NOMO-1 treated with DMSO at 0.1 percent for 48 hours (cell line): ENCODE measurements around the gene FLNC.

Experiments used
- DNase-seq: peaks from one replicate; lab custom pipeline; 2025; ENCODE audit not compliant: unreplicated experiment; lab: John Stamatoyannopoulos, UW

Gene FLNC

DNA sequence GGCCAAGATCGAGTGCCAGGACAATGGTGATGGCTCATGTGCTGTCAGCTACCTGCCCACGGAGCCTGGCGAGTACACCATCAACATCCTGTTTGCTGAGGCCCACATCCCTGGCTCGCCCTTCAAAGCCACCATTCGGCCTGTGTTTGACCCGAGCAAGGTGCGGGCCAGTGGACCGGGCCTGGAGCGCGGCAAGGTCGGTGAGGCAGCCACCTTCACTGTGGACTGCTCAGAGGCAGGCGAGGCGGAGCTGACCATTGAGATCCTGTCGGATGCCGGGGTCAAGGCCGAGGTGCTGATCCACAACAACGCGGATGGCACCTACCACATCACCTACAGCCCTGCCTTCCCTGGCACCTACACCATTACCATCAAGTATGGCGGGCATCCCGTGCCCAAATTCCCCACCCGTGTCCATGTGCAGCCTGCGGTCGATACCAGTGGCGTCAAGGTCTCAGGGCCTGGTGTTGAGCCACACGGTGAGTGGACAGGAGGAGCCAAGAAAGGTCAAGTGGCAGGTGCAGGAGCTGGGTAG, 14.6 kb downstream of the FLNC start:
- DNase-seq: no peak

DNA sequence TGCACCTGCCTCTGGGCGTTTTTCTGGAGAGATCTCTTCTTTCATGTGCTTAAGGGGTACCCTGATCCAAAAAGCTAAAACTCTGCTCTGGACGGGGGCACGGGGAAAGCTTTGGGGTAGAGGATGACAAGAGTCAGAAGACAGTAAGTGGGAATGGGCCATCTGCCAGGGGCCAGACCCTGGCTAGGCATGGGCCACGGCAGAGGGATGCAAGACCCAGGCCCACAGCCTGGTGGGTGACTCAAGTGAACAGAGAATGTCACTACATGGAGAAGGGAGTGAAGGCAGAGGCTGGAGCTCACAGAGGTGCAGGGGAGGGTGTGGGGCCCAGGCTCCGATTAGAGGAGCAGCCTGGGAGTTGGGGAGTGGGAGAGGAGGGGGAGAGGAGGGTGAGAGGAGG, 15.3 kb downstream of the FLNC start:
- no peak for DNase-seq

DNA sequence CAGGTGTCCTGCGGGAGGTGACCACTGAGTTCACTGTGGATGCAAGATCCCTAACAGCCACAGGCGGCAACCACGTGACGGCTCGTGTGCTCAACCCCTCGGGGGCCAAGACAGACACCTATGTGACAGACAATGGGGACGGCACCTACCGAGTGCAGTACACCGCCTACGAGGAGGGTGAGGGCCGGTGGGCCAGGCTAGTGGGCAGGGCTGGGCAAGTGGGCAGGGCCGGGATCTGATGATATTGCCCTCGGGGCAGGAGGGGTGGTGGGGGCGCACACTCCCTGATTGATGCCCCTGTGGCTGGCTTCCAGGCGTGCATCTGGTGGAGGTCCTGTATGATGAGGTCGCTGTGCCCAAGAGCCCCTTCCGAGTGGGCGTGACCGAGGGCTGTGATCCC, 15.8 kb downstream of the FLNC start:
- DNase-seq: no peak

DNA sequence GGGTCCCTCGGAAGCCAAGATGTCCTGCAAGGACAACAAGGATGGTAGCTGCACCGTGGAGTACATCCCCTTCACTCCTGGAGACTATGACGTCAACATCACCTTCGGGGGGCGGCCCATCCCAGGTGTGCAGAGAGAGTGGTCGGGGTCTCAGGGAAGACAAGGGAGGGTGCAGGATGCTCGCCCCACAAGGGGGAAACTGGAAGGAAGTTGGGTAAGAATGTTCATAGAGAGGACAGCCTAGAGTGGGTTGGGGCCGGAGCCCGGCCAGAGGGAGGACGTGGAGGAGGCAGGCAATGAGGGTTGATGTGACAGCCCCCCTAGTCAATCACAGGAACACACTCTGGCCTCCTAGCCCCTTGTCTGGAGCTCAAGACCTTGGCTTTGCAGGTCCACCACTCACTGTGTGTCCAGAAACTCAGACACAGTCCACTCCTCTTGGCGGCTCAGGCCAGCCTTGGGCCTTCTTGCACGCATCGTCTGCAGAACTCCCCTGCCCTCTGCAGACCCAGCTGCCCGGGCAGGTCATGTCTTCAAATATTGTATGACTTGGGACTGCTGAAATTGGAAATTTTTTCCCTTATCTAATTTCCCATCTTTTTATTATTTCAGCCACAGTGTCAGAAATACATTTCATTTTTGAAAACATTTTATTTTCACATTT, 16.7 kb downstream of the FLNC start:
- DNase-seq: no peak

DNA sequence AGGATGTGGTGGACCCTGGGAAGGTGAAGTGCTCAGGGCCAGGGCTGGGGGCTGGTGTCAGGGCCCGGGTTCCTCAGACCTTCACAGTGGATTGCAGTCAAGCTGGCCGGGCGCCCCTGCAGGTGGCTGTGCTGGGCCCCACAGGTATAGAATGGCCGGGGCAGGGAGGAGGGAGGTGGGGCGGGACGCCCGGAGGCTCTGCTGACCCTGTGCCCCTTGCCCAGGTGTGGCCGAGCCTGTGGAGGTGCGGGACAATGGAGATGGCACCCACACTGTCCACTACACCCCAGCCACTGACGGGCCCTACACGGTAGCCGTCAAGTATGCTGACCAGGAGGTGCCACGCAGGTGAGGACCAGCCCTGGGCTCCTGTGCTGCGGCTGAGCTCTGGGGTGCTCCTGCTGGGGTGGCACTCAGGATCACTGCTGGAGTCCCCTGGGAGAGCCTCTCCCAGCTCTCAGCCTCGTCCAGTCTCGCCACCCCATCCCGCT, 17.6 kb downstream of the FLNC start:
- no peak for DNase-seq

DNA sequence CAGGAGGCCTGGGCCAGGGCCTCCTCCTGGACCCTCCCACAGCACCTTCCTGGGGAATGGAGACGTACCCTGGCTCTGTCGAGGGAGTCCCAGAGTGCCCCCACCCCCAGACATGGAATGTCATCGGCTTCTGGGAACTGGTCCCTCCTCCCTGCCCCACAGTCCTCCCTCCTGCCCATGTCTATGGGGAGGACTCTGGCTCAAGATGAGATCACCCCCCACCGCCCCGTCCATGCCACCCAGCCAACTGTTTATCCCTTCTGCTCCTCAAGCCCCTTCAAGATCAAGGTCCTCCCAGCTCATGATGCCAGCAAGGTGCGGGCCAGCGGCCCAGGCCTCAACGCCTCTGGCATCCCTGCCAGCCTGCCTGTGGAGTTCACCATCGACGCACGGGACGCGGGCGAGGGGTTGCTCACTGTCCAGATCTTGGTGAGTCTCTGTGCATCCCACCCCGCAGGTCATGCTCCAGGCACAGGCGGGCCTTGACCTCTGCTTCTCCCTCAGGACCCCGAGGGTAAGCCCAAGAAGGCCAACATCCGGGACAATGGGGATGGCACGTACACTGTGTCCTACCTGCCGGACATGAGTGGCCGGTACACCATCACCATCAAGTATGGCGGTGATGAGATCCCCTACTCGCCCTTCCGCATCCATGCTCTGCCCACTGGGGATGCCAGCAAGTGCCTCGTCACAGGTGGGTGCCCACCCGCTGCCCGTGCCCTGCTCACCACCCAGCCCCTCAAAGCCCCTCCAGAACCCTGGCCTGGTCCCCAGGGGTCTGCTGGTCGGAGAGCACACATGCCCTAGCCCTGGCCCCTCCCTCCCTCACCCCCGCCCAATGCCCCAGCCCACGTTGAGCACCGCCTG, 18.3 kb downstream of the FLNC start:
- no peak for DNase-seq

DNA sequence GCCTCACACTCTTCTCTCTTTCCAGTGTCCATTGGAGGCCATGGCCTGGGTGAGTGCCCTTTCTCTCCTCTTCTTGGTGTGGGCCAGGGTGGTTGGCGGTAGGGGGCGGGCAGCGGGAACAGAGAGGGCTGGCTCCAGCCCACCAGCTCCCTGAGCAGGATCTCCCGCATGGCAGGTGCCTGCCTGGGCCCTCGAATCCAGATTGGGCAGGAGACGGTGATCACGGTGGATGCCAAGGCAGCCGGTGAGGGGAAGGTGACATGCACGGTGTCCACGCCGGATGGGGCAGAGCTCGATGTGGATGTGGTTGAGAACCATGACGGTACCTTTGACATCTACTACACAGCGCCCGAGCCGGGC, 18.9 kb downstream of the FLNC start:
- DNase-seq: no peak

DNA sequence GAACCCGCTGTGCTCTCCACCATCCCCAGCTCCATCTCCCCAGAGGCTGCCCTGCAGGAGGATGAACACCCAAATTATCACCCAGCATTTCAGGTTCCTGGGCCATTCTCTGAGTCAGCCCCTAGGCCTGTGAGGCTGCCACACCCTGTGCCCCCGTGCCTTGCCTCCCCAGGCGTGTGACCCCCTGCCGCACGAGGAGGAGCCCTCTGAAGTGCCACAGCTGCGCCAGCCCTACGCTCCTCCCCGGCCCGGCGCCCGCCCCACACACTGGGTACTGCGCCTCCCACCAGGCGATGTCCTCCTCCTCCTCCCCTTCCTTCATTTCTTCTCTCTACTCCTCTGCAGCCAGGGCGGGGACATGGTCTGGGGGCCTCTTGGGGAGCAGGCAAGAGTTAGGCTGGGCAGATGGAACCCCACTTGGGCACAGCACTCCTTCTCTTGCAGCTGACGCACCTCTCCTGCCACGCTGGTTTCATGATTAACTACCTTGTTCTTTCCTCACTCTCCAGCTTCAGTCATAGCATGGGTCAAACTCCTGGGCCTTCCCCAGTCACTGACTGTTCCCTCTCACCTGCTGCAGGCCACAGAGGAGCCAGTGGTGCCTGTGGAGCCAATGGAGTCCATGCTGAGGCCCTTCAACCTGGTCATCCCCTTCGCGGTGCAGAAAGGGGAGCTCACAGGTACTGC, 19.7 kb downstream of the FLNC start:
- DNase-seq: no peak

DNA sequence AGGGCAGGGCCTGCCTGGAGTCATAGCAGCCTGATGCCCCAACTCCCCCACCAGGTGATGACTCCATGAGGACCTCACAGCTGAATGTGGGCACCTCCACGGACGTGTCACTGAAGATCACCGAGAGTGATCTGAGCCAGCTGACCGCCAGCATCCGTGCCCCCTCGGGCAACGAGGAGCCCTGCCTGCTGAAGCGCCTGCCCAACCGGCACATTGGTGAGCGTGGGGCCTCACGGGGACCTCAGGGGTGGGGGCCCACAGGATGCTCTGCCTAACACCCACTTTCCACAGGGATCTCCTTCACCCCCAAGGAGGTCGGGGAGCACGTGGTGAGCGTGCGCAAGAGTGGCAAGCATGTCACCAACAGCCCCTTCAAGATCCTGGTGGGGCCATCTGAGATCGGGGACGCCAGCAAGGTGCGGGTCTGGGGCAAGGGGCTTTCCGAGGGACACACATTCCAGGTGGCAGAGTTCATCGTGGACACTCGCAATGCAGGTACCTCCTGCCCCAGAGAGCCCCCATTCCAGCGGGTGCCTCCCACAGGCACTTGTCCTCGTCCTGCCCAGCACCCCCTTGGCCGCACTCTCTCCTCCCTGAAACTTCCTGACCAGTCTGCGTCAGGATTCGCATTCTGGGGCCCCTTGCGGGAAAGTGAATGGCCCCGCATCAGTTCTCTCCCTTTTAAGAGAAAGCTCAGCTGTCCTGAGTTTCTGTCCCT, 22.5 kb downstream of the FLNC start:
- no peak for DNase-seq

DNA sequence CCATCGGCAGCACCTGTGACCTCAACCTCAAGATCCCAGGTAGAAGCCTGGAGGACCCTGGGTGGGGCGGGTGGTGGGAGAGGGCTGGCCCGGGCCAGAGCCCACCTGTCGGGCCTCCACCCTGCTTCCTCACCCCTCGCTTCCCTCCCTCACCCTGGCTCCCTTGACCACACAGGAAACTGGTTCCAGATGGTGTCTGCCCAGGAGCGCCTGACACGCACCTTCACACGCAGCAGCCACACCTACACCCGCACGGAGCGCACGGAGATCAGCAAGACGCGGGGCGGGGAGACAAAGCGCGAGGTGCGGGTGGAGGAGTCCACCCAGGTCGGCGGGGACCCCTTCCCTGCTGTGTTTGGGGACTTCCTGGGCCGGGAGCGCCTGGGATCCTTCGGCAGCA, 23.6 kb downstream of the FLNC start:
- DNase-seq: no peak

DNA sequence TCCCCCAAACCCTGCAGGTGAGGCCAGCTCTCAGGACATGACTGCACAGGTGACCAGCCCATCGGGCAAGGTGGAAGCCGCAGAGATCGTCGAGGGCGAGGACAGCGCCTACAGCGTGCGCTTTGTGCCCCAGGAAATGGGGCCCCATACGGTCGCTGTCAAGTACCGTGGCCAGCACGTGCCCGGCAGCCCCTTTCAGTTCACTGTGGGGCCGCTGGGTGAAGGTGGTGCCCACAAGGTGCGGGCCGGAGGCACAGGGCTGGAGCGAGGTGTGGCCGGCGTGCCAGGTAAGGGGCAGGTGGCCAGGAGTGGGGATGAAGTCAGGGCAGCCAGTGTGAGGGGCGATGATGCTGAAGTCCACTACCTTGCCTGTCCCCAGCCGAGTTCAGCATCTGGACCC, 24.2 kb downstream of the FLNC start:
- no peak for DNase-seq

DNA sequence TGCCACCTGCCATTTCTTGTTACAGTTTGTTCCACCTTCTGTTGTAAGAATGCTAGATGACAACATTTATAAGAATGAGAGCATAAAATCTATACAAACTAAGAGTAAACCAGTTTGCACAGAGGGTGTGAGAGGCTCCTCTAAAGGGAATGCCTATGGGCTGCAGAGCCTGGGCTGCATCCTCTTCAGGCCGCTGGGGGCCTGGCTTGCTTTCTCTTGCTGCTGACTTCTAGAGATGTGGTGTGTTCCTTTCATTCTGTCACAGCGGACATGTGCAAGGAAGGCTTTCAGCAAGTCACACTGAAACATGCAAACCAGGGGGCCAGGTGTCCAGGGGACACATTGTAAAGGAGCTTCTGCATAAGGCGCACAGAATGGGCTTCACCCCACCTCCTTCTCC, 25.4 kb downstream of the FLNC start:
- DNase-seq: no peak

DNA sequence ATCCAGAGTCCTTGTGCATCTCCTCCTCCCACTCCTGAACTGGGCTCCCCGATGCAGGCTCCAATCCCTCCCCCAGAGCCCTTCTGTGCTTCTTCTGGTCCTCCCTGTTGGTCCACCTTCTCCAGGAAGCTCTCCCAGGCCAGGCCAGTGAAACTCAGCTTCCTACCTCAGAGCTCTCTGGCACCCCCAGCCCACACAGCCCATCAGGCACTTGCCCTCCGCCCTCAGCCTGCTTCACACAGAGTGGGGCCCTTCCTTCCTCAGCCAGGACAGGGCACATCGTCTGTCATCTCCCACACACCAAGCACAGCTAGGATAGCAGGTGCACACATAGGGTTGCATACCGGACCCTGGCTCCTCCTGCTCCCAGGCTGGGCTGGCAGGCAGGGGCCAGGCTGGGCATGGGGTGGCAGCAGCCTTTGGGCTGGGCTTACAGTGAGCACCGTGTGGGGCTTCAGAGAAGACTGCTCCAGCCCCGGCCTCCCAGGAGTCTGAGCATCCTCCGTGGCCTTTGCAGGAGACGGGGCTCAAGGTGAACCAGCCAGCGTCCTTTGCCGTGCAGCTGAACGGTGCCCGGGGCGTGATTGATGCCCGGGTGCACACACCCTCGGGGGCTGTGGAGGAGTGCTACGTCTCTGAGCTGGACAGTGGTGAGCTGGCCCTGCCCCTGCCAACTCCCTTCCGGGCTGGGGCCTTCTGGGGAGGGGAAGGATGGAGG, 26.0 kb downstream of the FLNC start:
- no peak for DNase-seq

DNA sequence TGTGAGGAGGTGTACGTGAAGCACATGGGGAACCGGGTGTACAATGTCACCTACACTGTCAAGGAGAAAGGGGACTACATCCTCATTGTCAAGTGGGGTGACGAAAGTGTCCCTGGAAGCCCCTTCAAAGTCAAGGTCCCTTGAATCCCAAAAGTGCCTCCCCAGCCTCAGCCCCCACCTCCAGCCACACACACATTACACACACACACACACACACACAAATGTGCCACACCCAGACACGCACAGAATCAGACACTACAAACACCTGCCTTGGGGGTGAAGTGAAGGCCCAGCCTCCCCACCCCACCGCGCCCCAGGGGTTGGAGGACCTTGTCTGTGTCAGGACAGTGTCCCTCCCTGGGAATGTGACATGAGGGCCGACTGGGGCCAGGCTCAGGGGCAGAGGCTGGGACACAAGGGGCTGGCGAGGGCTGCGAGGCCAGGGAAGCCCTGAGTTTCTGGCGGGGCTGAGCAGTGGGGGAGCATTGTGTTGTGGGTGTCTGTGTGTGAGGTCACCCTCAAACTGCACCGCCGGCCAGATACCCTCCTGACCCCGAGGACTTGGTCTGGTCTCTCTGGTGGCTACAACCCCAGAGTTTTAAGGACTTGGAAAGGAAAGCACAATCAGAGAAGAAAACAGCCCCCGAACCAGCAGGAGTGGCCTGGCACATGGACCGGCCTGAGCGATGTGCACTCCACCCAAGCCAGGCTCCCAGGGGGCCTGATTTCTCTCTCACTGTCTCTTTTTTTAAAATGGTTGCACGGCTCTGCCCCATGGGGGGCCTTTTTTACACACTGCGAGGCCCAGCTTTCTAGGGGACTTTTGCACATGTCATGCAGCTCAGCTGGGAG, 28.4 kb downstream of the FLNC start:
- no peak for DNase-seq

DNA sequence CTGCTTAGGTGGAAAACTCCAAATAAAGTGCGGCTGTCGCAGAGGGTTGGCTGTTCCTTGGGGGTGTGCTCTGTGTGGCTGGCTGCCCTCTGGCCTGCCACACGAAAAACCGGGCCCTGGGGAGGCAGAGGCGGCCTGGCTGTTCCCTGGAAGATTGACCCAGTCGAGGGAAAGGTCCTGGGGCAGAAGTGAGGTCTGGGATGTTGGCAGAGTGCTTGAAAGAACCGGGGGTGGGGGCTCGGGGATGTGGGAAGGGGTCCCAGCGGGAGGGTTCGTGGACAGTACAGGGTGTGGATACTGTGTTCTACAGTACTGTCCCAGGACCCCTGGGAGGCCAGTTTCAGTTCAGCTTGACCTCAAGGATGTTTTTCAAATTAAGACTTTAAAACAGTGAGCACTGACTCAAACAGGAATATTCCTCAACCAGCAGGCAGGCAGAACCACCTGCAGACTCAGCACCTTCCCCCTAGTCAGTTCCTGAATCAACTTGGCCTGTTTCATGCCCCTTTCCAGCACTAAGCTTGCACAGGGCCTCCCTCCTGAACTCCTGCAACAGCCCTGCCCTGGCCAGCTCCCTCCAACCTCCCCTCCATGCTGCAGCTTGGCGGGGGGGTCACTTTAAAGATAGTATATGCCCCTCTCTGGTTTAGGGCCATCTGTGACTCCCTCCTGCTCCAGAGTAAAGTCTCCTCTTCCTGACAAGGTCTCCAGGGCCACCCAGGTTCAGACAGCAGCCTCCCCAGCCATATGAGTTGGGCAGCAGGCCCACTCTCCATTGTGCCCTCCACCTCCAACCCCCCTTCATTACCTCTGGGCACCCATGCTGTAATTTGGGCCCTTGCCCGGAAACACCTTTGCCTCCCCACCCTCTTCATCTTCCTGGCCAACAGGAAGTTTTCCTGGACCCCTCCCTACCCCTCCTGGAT, 29.3 kb downstream of the FLNC start:
- DNase-seq: no peak

DNA sequence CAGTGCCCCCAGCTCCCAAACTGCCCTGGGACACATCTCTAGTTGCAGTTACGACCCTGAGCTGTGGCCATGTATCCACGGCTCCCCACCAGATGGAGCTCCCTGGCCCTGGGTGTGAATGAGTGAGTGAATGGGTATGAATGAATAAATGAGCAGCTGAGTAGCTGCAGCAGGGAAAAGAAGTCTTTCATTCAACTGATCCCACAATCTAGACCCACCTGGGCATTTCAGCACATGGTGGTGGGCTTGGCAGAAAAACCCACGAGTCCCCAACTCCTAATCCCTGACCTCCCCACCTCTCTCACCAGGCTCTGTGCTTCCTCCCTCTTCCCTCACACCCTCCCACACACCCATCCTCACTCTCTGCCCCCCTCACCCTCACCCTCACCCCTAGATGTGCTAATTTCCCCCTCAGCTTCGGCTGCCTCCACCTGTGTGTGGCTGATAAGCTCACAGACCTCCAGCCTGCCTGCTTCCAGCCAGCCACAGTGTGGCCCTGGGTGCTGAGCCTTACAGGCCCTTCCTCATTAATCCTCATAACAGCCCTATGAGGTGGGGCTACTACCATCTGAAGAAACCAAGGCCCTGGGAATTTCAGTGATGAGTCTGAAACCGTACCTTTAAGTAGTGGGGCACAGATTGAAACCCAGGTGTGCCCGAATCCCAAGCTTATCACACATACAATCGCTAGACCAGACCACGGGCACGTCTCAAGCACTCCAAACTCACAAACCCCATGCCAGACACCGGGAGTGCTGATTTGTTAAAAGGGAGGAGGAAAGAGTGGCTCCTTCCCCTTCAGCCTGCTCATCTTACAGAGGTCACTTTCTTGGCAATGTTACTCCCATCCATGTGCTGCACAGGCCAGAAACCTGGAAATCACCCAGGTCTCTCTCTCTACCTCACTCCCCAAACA, 30.2 kb downstream of the FLNC start:
- no peak for DNase-seq

DNA sequence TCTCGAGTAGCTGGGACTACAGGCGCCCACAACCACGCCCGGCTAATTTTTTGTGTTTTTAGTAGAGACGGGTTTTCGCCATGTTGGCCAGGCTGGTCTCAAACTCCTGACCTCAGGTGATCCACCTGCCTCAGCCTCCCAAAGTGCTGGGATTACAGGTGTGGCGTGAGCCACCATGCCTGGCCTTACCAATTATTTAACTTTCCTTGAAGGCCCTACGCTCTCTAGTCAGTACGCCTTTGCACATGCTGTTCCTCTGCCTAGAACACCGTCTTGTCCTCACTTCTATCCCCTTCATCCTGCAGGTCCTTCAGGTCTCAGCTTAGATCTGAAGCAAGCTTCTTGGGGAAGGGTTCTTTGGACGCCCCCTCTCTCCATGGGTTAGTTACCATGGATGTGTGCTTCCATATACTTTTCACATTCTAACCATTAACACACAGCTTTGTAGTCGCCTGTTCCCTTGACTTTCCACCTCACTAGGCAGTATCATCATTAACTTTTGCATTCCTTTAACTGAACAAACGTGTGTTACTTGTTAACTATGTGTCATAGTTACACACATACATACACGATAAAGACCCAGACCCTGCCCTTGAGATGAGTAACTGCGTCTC, 31.9 kb downstream of the FLNC start:
- no peak for DNase-seq
